Parathyroid adenoma (tissue), 2 donors: Measurements from ENCODE around the gene CHST11.

Source experiments
- H2AFZ ChIP-seq: fragments of 300-600 bp; sonication (generic); one replicate; pipeline ENCODE4 v1.7.0; 2017; ENCODE audit warnings: antibody characterized with exemption, mild to moderate bottlenecking
- H3K27ac ChIP-seq: fragments of 300-600 bp; sonication (generic); one replicate; pipeline ENCODE4 v1.7.0; 2017
- H3K27me3 ChIP-seq: fragments of 300-600 bp; sonication (generic); one replicate; pipeline ENCODE4 v1.7.0; 2017; ENCODE audit warnings: low read length; ENCODE audit not compliant: control insufficient read depth, insufficient read depth
- H3K36me3 ChIP-seq: fragments of 300-600 bp; sonication (generic); one replicate; pipeline ENCODE4 v1.7.0; 2017; ENCODE audit warnings: low read length; ENCODE audit not compliant: control insufficient read depth, insufficient read depth
- H3K4me1 ChIP-seq: fragments of 300-600 bp; sonication (generic); one replicate; pipeline ENCODE4 v1.7.0; 2017; ENCODE audit warnings: control low read depth
- H3K4me2 ChIP-seq: fragments of 300-600 bp; sonication (generic); one replicate; pipeline ENCODE4 v1.7.0; 2017; ENCODE audit warnings: low read length
- H3K4me3 ChIP-seq: fragments of 300-600 bp; sonication (generic); one replicate; pipeline ENCODE4 v1.7.0; 2017; ENCODE audit warnings: low read depth, low read length
- H3K79me2 ChIP-seq: fragments of 300-600 bp; sonication (generic); one replicate; pipeline ENCODE4 v1.7.0; 2017; ENCODE audit warnings: control low read depth
- H3K9ac ChIP-seq: fragments of 300-600 bp; sonication (generic); one replicate; pipeline ENCODE4 v1.7.0; 2017; ENCODE audit warnings: mild to moderate bottlenecking
- H3K9me3 ChIP-seq: fragments of 300-600 bp; sonication (generic); one replicate; pipeline ENCODE4 v1.7.0; 2017; ENCODE audit warnings: low read length; ENCODE audit not compliant: control insufficient read depth
- CTCF ChIP-seq: fragments of 300-600 bp; sonication (generic); IDR thresholded peaks from one replicate; pipeline ENCODE4 v1.7.0; 2017; ENCODE audit warnings: antibody characterized with exemption, mild to moderate bottlenecking
- donor health status: primary hyperparathyroidism.

The CHST11 gene

GRCh38 chr12:104784592-104784991 is 327.8 kb downstream of the CHST11 start:
- no peak for TF ChIP-seq CTCF
- no peaks in the 10 kb centered on the region for H3K27me3 ChIP-seq

GRCh38 chr12:104785886-104786285 is 329.1 kb downstream of the CHST11 start:
- Histone ChIP-seq H3K27me3 (no peaks in the 10 kb centered on the region), H3K27ac (no peak overlapping the region), H3K4me3 (no peak overlapping the region), H3K4me2 (no peak overlapping the region), H2AFZ (no peak overlapping the region), H3K4me1 (no peaks in the 10 kb centered on the region), H3K79me2 (no peaks in the 10 kb centered on the region), H3K9me3 (no peaks in the 10 kb centered on the region), H3K36me3 (no peaks in the 10 kb centered on the region), H3K9ac (no peak overlapping the region)
- no peak for TF ChIP-seq CTCF

More at GRCh38 chr12:104784592-104784991, 327.8 kb downstream of the CHST11 start:
- Histone ChIP-seq H3K4me2 (no peak overlapping the region), H2AFZ (no peak overlapping the region), H3K79me2 (no peaks in the 10 kb centered on the region), H3K9me3 (no peaks in the 10 kb centered on the region), H3K4me3 (no peak overlapping the region), H3K9ac (no peak overlapping the region), H3K27ac (no peak overlapping the region), H3K36me3 (no peaks in the 10 kb centered on the region), H3K4me1 (no peaks in the 10 kb centered on the region)

- Histone ChIP-seq H3K27me3 (no peaks in the 10 kb centered on the region), H3K4me3 (no peak overlapping the region), H3K79me2 (no peaks in the 10 kb centered on the region), H3K9ac (no peak overlapping the region), H3K4me2 (no peak overlapping the region), H3K9me3 (no peaks in the 10 kb centered on the region), H2AFZ (no peak overlapping the region), H3K36me3 (no peaks in the 10 kb centered on the region), H3K27ac (no peak overlapping the region), H3K4me1 (no peaks in the 10 kb centered on the region)
- no peak for TF ChIP-seq CTCF
Measured at GRCh38 chr12:104786352-104786751, 329.6 kb downstream of the CHST11 start.

GRCh38 chr12:104788840-104789271 is 332.1 kb downstream of the CHST11 start:
- Histone ChIP-seq H3K27me3 (no peaks in the 10 kb centered on the region), H3K79me2 (no peaks in the 10 kb centered on the region), H3K9me3 (no peaks in the 10 kb centered on the region), H3K4me1 (no peaks in the 10 kb centered on the region), H3K36me3 (no peaks in the 10 kb centered on the region), H3K4me3 (no peak overlapping the region), H3K4me2 (no peak overlapping the region), H3K27ac (no peak overlapping the region), H2AFZ (no peak overlapping the region), H3K9ac (no peak overlapping the region)
- TF ChIP-seq CTCF, result no peak

- H3K27ac ChIP-seq, result no peak overlapping the region
- H3K4me1 ChIP-seq, result no peaks in the 10 kb centered on the region
- no peak overlapping the region for H3K4me2 ChIP-seq
- no peak overlapping the region for H3K9ac ChIP-seq
- no peaks in the 10 kb centered on the region for H3K9me3 ChIP-seq
- peak; percentile 72 for TF ChIP-seq CTCF
- H2AFZ ChIP-seq, result peak overlapping the region; percentile 7
- no peak overlapping the region for H3K4me3 ChIP-seq
- H3K36me3 ChIP-seq, result no peaks in the 10 kb centered on the region
- no peaks in the 10 kb centered on the region for H3K79me2 ChIP-seq
- no peaks in the 10 kb centered on the region for H3K27me3 ChIP-seq
Measured at GRCh38 chr12:104790296-104791125, 333.8 kb downstream of the CHST11 start.
